ENCODE results near the gene TAAR8.

- TF ChIP-seq CTCF (IDR thresholded peaks at IDR 0.05) (peak; percentile 12), EZH2 (IDR thresholded peaks at IDR 0.05; ENCODE audit: borderline replicate concordance, insufficient read depth, low read depth, low read length, poor library complexity, severe bottlenecking) (no peak)
Observed at GRCh38 chr6:132512638-132513632, 39.5 kb upstream of the TAAR8 start, which contains the start of gene STX7.

Data from B cell (primary cell).